HG02623 (cell line): ENCODE measurements around the gene NFATC4.

Experiments used
- ATAC-seq: cut with Tn5 transposase; IDR thresholded peaks from one replicate; pipeline ENCODE4 v1.9.1; 2021; ENCODE audit warnings: moderate library complexity; ENCODE audit not compliant: unreplicated experiment

The NFATC4 gene

DNA sequence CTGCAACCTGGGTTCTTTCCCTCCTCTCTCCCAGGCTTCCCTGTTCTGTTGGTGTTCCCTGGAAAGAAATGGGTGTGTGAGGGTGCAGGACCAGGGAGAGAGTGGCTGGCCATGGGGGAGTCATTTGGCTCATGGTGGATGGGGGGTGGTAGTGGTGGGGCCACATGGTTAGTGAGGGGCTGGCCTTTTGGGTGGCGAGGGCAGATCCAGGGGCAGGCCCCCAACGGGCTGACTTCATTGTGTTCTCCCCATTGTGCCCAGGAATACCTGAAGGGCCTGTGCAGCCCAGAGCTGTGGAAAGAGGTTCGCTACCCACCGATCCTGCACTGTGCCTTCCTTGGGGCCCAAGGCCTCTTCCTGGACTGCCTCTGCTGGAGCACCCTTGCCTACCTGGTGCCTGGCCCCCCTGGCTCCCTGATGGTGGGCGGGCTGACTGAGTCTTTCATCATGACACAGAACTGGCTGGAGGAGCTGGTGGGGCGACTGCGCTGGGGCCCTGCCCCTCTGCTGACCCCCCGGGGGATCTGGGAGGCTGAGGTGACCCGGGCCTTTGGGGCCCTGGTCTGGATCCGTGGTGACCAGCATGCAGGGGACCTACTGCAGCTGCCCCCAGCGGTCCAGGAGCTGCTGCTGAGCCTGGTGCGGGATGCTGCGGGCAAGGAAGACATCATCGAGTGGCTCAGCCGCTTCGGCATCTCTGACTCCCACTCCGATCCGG lies 39.8 kb downstream of the NFATC4 start:
- no peak for ATAC-seq

GRCh38 chr14:24408764-24409163 lies 40.8 kb downstream of the NFATC4 start:
- ATAC-seq = no peak

- no peak for ATAC-seq
Measured at GRCh38 chr14:24409192-24409591, 41.2 kb downstream of the NFATC4 start.

- no peak for ATAC-seq
Measured at GRCh38 chr14:24409956-24410355, 42.0 kb downstream of the NFATC4 start.

DNA sequence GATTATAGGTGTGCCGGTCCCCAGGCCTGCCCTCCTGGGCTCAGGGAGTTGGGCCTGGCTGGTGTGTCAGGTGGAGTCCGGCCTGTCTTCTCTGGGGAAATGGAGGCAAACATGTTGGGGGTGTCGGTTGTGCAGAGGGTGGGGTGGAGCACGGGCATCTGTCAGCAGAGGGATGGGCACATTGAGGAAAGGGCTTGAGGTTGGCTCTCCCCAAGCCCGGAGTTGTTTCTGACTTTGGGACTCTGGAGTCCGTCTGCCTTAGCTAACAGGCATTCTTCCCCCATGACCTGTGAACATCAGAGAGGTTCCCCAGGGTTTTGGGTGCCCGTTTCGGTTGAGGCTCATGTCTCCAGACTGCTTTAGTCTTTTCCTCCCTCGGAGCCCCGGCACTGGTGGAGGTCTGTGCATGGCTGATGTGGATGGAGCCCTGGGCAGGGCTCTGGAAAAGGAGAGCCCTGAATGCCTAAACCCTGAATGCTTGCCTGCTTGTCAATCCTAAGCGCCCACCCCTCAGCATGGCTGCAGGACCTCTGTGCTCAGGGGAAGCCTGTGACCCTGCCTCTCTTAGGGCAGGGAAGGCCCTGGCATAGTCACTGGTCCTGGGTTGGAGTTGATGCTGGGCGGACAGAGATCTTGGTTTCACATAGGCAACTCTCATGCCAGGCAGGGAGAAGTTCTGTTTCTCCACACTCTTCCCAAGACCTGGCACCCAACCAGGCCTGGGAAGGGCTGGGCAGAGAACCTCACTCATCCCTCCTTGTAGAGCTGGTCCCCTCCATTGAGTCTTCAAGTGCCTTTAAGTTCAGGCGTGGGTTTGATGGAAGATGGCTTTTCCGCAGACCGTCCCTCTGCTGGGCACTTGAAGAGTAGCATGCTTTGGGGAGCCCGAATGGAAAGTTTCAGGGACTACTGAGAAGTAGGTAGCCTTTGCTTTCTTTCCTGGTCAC lies 43.7 kb downstream of the NFATC4 start:
- ATAC-seq = no peak

GRCh38 chr14:24414077-24414476 lies 46.1 kb downstream of the NFATC4 start:
- no peak for ATAC-seq

DNA sequence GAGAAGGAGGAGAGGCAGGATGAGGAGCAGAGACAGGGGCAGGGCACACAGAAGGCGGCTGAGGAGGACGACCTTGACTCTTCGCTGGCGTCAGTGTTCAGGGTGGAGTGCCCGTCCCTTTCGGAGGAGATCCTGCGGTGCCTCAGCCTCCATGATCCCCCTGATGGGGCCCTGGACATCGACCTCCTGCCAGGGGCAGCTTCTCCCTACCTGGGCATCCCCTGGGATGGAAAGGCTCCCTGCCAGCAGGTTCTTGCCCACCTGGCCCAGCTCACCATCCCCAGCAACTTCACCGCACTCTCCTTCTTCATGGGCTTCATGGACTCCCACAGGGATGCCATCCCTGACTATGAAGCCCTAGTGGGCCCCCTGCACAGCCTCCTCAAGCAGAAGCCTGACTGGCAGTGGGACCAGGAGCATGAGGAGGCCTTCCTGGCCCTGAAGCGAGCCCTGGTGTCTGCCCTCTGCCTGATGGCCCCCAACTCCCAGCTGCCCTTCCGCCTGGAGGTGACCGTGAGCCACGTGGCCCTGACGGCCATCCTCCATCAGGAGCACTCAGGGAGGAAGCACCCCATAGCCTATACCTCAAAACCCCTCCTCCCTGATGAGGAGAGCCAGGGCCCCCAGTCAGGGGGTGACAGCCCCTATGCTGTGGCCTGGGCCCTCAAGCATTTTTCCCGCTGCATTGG lies 46.9 kb downstream of the NFATC4 start:
- no peak for ATAC-seq

GRCh38 chr14:24415421-24416253 lies 47.7 kb downstream of the NFATC4 start:
- ATAC-seq = no peak

- ATAC-seq = no peak
Measured at GRCh38 chr14:24416254-24416931, 48.4 kb downstream of the NFATC4 start.

DNA sequence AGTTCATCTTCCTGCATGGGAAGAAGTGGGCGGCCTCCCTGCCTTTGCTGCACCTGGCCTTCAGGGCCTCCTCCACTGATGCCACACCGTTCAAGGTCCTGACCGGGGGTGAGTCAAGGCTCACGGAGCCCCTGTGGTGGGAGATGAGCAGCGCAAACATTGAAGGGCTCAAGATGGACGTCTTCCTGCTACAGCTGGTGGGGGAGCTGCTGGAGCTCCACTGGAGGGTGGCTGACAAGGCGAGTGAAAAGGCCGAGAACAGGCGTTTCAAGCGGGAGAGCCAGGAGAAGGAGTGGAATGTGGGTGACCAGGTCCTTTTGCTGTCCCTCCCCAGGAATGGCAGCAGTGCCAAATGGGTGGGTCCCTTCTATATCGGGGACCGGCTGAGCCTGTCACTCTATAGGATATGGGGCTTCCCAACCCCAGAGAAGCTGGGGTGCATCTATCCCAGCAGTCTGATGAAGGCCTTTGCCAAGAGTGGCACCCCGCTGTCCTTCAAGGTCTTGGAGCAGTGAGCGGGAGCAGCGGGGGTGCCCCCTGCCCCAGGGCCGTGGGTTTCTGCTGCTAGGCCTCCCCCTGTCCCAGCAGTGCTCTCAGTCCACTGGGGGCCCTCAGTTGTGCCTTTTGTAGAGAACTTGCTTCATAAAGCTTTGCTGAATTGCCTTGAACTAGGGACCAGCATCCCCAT lies 49.1 kb downstream of the NFATC4 start:
- ATAC-seq = no peak

DNA sequence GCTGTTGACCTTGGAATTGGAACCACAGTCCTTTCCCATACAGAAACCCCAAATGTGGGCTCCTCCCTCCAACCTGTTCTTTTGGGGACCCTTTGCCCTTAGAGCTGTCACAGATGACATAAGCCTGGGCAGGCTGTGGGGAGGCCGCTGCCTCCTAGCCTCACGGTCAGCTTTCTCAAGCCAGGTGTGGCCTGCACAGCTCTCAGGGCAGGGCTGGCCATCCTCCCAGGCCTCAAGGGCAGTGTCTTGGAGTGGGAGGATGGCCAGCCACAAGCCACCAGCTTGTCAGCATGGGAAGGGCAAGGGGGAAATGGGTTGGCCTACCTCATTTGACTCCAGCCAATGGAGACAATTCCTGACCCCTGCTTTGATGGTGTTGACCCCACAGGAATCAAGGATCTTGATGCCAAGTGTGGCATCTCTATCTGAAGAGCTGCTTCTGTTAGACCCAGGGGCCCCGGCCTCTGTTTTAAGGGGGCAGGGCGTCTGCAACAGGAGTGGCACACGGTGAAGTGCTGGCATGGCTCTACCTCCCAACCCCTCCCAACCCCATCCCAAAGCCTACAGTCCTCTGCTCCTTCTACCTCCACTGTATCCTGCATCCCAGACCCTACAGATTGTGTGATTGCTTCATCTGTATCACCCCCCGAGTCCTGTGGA lies 50.0 kb downstream of the NFATC4 start:
- no peak for ATAC-seq

DNA sequence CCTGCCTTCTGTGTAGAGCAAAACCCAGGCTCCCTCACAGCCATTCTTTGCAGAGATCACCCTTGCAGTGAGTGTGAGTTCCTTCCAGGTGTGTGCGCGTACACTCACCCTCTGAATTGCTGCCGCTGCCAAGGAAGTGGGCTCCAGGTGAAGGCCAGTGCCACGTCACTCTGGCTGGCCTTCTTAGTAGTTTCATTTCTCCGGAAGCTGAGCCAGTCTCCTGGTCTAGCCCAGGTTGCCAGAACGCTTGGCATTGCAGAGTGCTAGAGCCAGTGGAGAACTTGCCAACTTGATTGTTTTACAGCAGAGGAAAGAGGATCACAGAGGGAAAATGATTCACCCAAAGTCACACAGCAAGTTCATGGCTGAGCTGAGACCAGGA lies 50.5 kb downstream of the NFATC4 start:
- ATAC-seq = no peak

DNA sequence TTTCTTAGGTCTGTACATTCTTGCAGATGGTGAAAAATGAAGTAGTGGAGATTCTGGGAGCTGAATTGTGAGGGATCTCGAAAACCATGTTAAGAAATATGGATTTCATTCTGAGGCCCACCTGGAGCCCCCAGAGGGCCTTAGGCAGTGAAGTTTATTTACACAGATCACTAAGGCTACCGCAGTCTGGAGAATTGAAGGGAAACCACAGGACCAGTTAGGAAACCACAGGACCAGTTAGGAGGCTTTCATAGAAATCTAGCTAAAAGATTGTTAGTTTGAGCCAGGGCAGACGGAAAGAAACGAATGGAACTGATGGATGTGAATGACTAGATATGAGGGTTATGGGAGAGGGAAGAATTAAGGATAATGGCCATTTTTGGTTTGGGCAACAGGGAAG lies 54.3 kb downstream of the NFATC4 start:
- ATAC-seq = no peak

DNA sequence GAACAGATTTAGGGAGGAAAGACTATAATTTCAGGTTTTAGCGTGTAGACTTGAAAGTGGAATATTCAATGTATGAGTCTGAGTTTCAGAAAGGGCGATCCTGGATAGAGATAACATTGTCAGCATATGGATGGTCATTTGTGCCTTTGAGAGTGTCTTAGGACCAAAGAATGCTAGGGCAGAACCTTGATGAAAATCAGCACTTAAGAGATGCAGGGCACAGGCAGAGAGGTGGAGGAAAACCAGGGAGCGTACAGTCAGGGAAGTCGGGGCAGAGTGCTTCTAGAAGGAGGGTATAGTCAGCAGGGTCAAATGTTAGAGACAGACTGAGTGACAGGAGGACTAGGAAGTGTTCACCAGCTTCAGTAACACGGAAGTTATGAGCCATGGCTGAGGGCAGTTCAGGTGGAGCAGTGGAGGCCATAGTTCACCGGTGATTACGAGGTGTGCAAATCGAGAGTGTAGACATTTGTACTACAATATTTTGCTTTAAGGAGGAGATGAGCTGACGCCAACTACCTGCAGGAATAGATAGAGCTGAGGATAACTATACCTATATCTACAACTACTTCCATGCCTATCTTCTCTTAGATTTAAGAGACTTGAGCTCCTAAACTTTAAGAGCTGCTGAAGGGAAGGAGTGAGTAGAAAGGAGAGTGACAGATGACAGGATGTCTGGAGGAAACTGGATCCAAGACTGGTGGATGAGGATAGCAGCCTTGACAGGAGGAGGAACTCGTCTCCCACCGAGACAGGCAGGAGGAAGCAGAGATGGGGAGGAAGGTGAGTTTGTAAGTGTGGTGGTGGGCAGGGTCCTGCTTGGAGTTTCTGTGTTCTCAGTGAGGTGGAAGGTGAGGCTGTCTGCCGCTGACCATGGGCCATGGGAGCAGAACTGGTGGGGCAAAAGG lies 55.0 kb downstream of the NFATC4 start:
- no peak for ATAC-seq

DNA sequence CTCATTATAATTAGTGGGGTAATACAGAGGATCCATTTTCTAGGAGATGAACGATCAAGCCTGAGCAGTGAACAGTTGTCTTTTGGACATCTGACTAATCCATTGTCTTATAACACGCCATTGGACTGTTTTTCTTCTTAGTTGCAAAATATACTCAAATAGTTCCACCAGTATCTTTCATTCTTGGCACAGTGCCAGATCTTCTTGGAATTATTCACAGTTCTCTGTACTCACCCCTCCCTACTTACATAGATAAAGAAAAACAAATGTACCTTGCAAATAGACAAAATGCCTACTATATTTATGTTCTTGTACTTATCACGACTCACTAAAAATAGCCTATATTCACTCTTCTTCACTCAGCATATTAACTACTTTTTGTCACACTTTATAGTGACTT lies 57.7 kb downstream of the NFATC4 start:
- no peak for ATAC-seq

- no peak for ATAC-seq
Measured at GRCh38 chr14:24426150-24426911, 58.3 kb downstream of the NFATC4 start.

DNA sequence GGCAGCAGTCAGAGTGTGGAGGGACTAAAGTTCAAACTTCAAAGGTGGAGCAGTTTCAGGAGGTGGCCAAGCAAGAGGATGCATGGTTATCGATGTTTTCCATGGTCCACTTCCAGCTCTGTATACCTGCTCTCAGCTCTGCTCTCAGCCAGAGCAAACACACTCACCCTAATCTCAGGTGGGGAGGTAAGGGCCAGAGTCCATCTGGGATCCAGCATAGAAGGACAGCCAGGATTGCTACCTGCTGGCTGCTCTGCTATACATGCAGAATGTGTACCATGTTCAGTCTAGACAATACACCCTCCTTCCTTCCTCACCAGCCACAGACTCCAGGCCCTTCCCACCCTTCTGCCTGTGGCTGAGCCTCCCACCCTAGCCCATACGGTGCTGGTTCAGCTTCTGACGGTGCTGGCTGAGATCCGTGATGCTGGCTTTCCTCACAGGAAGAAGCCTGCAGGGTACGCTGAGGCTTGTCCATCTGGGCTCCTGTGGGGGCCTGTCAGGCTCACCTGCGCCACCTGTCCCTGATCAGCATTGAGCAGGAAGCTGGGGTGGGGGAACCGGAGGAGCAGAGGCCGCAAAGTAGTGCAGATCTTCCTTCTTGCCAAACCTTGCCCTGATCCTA lies 59.0 kb downstream of the NFATC4 start:
- ATAC-seq = no peak
